Endodermal cell (in vitro differentiated cells): ENCODE data around the gene ATG2A. TPM values are rescaled to one million over a fixed set of nuclear protein-coding genes. Genes with fewer than 3 reads are reported as not detected.

ENCODE experiments used
- DNase-seq: peaks from one replicate; pipeline ENCODE4 v3.0.0-alpha.2; 2017
- H3K27ac ChIP-seq: 2 replicates; pipeline ENCODE4 v1.5.1; 2013; ENCODE audit warnings: mild to moderate bottlenecking, low read depth, low read length, moderate library complexity
- H3K27me3 ChIP-seq: 2 replicates; pipeline ENCODE4 v1.6.1; 2013; ENCODE audit warnings: mild to moderate bottlenecking, low read length, moderate library complexity; ENCODE audit not compliant: insufficient read depth, control insufficient read depth, poor library complexity, severe bottlenecking
- H3K36me3 ChIP-seq: 2 replicates; pipeline ENCODE4 v1.7.0; 2013; ENCODE audit warnings: mild to moderate bottlenecking, low read length, moderate library complexity; ENCODE audit not compliant: control insufficient read depth, insufficient read depth
- H3K4me1 ChIP-seq: one replicate; pipeline ENCODE4 v1.7.0; 2013; ENCODE audit warnings: low read length; ENCODE audit not compliant: control insufficient read depth, insufficient read depth
- H3K4me3 ChIP-seq: 2 replicates; pipeline ENCODE4 v1.5.1; 2013; ENCODE audit warnings: mild to moderate bottlenecking, low read length, moderate library complexity
- H3K9ac ChIP-seq: 2 replicates; pipeline ENCODE4 v1.6.1; 2013; ENCODE audit warnings: mild to moderate bottlenecking, low read length, moderate library complexity; ENCODE audit not compliant: poor library complexity, severe bottlenecking; ENCODE audit errors: extremely low read depth
- H3K9me3 ChIP-seq: 2 replicates; pipeline ENCODE4 v1.6.1; 2013; ENCODE audit warnings: mild to moderate bottlenecking, low read length, moderate library complexity; ENCODE audit not compliant: control insufficient read depth
- H3K27ac Mint-ChIP-seq: 2 replicates; pipeline ENCODE4 v1.8.0; 2020; ENCODE audit warnings: mixed read lengths
- H3K27me3 Mint-ChIP-seq: 2 replicates; pipeline ENCODE4 v1.8.0; 2021; ENCODE audit warnings: mild to moderate bottlenecking, mixed read lengths; ENCODE audit not compliant: insufficient read depth
- H3K36me3 Mint-ChIP-seq: 2 replicates; pipeline ENCODE4 v1.8.0; 2020; ENCODE audit warnings: low read depth, mixed read lengths
- H3K4me1 Mint-ChIP-seq: 2 replicates; pipeline ENCODE4 v1.8.0; 2020; ENCODE audit warnings: mixed read lengths
- H3K4me3 Mint-ChIP-seq: 2 replicates; pipeline ENCODE4 v1.8.0; 2020; ENCODE audit warnings: mild to moderate bottlenecking, moderate library complexity, mixed read lengths
- H3K9me3 Mint-ChIP-seq: 2 replicates; pipeline ENCODE4 v1.8.0; 2020; ENCODE audit warnings: mild to moderate bottlenecking, mixed read lengths
- WGBS, 2 experiments: methylation state at CpG; one replicate each; pipeline versions ENCODE4 v1.1.5 to v1.1.7; 2013; ENCODE audit warnings: missing lambda C conversion rate in 2 of 2, mixed read lengths in 1 of 2; ENCODE audit not compliant: insufficient coverage in 1 of 2, insufficient read length in 1 of 2; 5-methylcytosine and 5-hydroxymethylcytosine counted together
- total RNA-seq, 2 donors: library from RNA; stranded (reverse); fragmentation: NEBNext Ultra II Directional in 1 of 2; extraction: Animal tissue kit (Norgen Biotek cat#: 25700) in 1 of 2; gene quantifications; 2 replicates in 1 of 2; 3 replicates in 1 of 2; pipeline ENCODE4 v1.2.1, GENCODE V29; 2021
- TF ChIP-seq, protein P1 (sequence below): fragments of 200-600 bp; sonication (generic); conservative IDR thresholded peaks from 2 replicates; pipeline ENCODE4 v1.5.0; 2021; ENCODE audit warnings: antibody characterized with exemption, mild to moderate bottlenecking

The ATG2A gene
- total RNA-seq, 2 donors from 2014 or later, result 17.0 to 23.0 TPM

GRCh38 chr11:64902102-64902900 lies 14.7 kb downstream of the ATG2A start:
- WGBS, 2 experiments, result 93 to 94% methylated on average over 21 to 30 of the region's 30 CpGs
- peaks cover 5% of the 10 kb centered on the region for H3K36me3 ChIP-seq

GRCh38 chr11:64900774-64901173 lies 16.2 kb downstream of the ATG2A start:
- no peaks in the 10 kb centered on the region for H3K27me3 ChIP-seq
- H3K9me3 Mint-ChIP-seq, result no peaks in the 10 kb centered on the region
- no peak for DNase-seq
- TF ChIP-seq, protein P1, sequence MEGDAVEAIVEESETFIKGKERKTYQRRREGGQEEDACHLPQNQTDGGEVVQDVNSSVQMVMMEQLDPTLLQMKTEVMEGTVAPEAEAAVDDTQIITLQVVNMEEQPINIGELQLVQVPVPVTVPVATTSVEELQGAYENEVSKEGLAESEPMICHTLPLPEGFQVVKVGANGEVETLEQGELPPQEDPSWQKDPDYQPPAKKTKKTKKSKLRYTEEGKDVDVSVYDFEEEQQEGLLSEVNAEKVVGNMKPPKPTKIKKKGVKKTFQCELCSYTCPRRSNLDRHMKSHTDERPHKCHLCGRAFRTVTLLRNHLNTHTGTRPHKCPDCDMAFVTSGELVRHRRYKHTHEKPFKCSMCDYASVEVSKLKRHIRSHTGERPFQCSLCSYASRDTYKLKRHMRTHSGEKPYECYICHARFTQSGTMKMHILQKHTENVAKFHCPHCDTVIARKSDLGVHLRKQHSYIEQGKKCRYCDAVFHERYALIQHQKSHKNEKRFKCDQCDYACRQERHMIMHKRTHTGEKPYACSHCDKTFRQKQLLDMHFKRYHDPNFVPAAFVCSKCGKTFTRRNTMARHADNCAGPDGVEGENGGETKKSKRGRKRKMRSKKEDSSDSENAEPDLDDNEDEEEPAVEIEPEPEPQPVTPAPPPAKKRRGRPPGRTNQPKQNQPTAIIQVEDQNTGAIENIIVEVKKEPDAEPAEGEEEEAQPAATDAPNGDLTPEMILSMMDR, result no peak
- no peaks in the 10 kb centered on the region for H3K4me1 ChIP-seq
- no peaks in the 10 kb centered on the region for H3K4me1 Mint-ChIP-seq
- H3K27ac Mint-ChIP-seq, result no peak overlapping the region
- H3K4me3 ChIP-seq, result no peak overlapping the region
- H3K27me3 Mint-ChIP-seq, result no peaks in the 10 kb centered on the region
- no peak overlapping the region for H3K9ac ChIP-seq
- H3K36me3 ChIP-seq, result peaks cover 5% of the 10 kb centered on the region
- peaks cover 32% of the 10 kb centered on the region for H3K36me3 Mint-ChIP-seq
- WGBS, 2 experiments, result 90 to 92% methylated on average over 14 to 17 of the region's 17 CpGs
- no peak overlapping the region for H3K4me3 Mint-ChIP-seq
- no peak overlapping the region for H3K27ac ChIP-seq
- H3K9me3 ChIP-seq, result no peaks in the 10 kb centered on the region

More at GRCh38 chr11:64902102-64902900, 14.7 kb downstream of the ATG2A start:
- Histone ChIP-seq H3K4me3 (no peak overlapping the region), H3K9me3 (no peaks in the 10 kb centered on the region), H3K27ac (no peak overlapping the region), H3K4me1 (no peaks in the 10 kb centered on the region), H3K9ac (no peak overlapping the region), H3K27me3 (no peaks in the 10 kb centered on the region)
- no peaks in the 10 kb centered on the region for H3K27me3 Mint-ChIP-seq
- DNase-seq, result no peak
- H3K4me3 Mint-ChIP-seq, result no peak overlapping the region
- H3K4me1 Mint-ChIP-seq, result no peaks in the 10 kb centered on the region
- H3K36me3 Mint-ChIP-seq, result peaks cover 32% of the 10 kb centered on the region
- H3K9me3 Mint-ChIP-seq, result no peaks in the 10 kb centered on the region
- H3K27ac Mint-ChIP-seq, result no peak overlapping the region
- TF ChIP-seq, protein P1, result no peak

GRCh38 chr11:64900263-64900678 lies 16.7 kb downstream of the ATG2A start:
- Mint-ChIP-seq H3K9me3 (no peaks in the 10 kb centered on the region), H3K36me3 (peaks cover 29% of the 10 kb centered on the region), H3K27ac (no peak overlapping the region), H3K27me3 (no peaks in the 10 kb centered on the region), H3K4me1 (no peaks in the 10 kb centered on the region), H3K4me3 (no peak overlapping the region)
- no peaks in the 10 kb centered on the region for H3K27me3 ChIP-seq
- no peaks in the 10 kb centered on the region for H3K9me3 ChIP-seq
- WGBS, 2 experiments, result 90 to 94% methylated on average over 14 of the region's 14 CpGs
- H3K36me3 ChIP-seq, result peaks cover 3% of the 10 kb centered on the region
- no peak overlapping the region for H3K9ac ChIP-seq
- no peak overlapping the region for H3K4me3 ChIP-seq
- no peak for DNase-seq
- no peaks in the 10 kb centered on the region for H3K4me1 ChIP-seq
- H3K27ac ChIP-seq, result no peak overlapping the region
- TF ChIP-seq, protein P1, result no peak
